GM18858 (cell line): ENCODE data around the gene KRT2.

Experiments
- ATAC-seq: cut with Tn5 transposase; IDR thresholded peaks from one replicate; pipeline ENCODE4 v1.9.1; 2021; ENCODE audit not compliant: unreplicated experiment

The KRT2 gene

DNA sequence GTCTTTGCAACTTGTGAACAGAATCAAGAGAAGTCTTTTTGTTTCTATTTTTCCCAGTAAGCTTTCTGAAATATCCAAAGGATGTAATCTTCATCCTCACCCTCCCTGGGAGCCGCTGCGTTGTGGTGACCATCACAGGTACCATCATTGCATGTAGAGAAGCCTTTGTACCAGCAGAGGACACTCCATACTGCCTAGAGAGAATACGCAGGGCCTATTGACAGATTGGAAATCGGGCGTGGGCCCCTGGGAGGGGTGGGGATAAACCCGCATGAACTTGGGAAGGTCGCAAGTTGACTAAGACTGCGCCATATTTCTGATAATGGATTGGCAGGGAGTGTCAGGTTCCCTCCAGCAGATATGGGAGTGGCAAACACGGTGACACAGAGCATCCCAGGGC is 15.5 kb upstream of the KRT2 start:
- ATAC-seq = no peak

DNA sequence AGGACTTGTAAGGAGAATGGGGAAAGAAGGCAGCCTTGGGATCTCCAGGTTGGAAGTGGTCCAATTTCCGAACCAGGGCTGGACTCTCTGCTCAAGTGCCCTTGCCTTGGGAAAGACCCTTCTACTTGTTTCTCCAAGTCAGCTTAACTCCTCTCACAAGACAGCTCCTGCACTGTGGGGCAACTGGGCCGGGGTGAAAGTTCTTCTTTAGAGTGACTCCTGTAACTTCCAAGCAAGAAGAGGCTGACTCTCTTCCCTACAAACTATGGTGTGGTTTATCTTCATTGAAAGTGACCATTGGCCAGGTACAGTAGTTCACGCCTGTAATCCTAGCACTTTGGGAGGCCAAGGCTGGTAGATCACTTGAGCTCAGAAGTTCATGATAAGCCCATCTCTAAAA is 14.5 kb upstream of the KRT2 start:
- no peak for ATAC-seq

DNA sequence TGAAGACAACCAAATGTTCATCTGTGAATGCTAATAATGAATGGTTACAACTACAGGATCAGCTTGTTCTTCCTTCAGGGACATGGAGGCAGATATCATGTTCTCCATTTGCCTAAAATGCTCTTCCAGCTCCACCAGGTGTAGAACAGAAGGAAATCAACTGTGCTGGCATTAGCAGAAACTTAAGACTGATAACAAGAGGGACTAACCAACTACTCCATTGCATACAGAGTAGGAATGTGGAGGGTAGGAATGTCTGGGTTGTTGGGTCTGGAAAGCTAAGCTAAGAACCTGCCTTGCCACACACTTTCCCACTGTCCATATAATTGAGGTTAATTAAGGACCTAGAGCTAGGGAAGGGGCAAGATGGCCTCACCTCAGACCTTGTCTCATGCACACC is 11.4 kb upstream of the KRT2 start:
- no peak for ATAC-seq

DNA sequence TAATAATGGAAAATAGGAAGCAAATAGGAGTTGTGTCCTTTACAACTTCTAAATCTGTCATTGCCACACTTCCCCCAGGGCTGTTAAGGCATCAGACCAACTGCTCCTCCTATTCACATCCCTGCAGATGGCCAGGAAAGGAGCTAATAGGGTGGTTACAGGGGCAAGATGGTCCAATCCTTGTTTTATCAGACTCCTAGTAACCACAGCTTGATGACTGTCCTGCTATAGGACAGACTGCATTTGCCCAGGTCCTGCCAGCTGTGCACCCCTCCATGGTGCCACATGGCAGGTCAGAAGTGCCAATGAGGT is 10.9 kb upstream of the KRT2 start:
- ATAC-seq = no peak

DNA sequence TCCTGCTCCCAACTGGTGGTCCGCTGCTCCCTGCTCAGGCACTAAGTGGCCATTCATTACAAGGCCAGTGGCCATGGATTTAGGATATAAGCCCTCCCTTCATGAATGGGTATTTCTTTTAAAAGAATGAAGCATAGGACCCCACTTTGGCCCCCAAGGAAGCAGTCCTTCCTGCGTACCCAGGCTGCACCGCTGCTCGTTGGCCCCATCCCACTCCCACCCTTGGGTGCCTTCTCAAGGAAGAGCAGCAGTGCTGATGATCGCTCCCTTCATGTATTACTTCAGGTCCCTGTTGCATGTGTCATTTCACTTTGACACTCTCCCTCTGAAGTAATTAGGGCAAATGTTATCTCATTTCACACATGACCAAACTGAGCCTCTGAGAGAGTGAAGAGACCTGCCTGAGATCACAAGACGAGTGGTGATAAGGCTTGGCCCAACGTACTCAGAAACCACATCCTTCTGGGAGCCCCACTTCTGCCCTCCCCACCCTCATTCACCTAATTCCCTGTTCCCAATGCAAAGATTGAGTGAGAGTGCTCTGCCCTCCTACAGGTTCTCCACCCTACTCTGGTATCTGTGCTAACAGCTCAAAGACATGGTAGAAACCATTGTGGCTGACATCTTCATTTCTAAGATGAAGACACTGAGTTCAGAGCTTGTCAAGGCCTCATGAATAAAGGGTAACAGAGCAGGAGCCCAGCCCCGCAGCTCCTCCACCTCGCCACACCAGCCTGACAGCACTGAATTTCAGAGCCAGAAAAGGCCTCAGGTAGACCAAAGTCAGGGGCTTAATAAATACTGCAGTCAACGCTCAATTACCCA is 10.3 kb upstream of the KRT2 start:
- ATAC-seq = no peak

DNA sequence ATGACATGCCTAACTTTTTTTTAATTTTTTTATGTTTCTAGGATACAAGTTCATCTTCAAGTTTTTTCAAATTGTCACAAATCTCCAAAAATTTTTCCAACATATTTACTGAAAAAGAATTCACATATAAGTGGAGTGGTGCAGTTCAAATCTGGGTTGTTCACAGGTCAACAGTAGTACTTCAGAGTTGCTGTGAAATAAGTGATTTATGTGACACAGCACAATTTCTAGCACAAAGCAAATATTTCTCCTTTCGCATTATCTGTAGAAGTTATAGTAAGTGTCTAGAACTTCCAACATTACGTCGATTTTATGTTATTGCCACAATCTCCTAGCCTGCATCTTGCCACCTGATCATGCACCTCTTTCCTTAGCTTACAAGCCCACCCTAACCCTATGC is 9.7 kb upstream of the KRT2 start:
- no peak for ATAC-seq

DNA sequence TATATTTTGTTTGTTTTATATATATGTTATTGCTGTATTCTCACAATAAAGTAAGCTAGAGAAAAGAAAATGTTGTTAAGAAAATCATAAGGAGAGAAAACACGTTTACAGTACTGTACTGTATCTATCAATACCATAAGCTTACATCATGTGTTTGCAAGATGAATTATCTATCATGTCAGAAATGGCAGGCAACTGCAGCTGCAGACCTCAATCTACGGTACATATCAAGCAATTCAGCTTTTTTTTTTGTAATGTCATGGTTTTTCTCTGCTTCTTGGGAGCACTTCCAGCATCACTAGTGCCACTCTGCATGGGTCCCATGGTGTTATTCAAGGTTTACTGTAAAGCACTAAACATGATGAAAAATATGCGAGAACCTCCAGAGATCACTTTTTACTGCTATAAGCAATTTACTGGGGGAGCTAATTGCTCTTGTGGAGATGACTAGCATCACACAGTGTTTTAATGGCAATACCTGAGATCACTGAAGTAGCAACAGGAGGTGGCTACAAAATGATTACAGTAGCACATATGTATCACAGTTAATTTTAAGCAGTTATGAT is 9.0 kb upstream of the KRT2 start:
- ATAC-seq = no peak

DNA sequence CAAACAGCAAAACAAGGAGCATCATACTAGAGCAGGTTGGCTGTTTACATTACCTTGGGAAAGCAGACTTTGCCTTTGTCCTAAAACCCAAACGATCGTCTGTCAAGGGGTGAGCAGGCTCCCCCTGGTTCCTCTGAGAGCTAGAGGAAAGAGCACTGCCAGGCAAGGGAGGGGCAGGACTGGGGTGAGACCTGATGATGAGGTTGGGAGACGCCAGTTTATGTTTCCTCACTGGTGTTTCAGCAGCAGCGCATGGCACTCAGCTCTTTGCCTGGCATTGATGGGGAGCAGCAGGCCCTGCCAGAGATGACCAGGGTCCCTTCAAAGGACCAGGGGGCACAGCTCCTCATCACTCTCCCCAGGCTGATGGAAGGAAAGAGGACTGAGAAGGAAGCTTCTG is 7.9 kb upstream of the KRT2 start:
- ATAC-seq = no peak

DNA sequence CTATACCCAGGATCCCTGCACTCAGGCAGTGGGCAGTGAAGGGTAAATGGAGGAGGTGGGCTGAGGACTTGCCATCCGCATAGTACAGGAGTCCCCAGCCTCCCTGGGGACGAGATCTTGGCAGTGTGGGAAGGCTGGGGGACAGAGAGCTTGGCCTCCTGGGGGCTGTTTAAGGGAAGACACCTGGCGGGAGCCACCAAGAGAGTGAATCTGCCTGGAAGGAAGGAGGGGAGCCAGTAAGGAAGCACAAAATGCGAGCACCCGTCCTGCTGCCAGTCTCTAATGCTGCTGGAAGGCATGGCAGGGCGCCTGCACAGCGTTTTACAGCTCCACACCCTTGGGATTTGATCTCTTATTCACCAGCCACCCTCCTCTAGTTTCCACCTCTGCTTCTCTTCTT is 7.4 kb upstream of the KRT2 start:
- no peak for ATAC-seq

DNA sequence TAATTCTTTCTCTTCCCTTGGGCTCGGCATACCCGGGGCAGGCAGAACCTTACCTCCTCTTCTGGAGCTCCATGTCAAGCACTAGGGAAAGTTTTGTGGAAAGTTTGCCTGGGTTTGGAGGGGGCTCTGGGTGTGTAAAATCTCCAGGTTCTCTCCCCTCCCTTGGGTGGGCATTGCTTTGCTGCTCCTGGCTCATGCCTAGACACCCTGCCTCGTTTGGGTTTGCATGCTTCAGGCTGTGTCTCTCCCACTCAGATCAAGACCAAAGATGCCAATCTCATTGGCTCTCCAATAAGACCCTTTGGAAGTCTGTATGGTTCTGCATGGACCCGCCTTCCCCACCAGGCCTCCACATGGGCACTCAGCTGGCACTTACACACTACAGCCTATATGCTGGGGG is 6.2 kb upstream of the KRT2 start:
- no peak for ATAC-seq

DNA sequence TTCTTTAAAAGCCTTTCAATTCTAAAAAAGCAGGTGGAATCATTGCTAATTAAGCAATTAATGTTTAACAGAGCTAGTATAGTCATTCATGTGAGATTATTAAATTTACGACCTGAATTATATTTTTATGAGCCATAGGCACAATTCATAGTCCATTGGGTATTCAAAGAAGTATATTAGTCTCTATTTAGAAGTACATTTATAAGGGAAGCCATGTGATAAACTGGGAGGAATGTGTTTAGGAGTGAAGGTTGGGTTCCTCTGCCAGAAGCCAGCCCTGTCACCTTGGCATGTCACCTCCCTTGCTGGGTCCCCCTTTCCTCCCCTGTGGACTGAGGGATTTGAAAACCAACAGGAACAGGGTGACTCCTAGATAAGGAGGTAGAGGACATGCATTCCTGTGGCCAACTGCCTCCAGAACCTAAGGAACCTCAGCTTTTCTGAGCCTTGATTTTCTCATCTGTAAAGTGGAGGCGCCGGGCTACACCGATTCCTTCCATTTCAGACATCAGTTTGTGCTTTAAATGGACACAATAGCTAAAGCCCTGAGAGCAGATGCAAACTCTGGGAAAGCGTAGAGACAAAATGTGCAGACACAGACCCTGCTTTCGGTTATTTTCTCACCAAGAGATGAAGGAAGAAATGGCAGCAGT is 5.4 kb upstream of the KRT2 start:
- no peak for ATAC-seq

DNA sequence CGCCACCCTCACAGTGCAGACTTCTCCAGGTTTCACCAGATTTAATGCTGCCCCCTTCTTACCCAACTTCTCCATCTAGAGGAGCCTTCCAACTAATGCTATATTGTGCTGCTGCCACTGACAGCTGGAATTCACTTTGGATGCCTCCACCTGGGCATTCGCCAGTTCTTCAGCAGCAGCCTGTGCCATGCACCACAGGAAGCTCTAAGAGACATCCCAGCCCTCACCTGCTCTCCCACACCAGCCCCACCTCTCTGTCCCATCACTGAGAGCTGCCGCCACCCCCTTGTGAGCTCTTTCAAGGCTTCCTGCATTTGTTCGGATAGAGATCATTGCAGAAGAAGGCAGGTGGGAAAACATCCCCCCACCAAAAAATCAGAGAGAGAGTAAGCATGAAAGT is 4.6 kb upstream of the KRT2 start:
- ATAC-seq = no peak

DNA sequence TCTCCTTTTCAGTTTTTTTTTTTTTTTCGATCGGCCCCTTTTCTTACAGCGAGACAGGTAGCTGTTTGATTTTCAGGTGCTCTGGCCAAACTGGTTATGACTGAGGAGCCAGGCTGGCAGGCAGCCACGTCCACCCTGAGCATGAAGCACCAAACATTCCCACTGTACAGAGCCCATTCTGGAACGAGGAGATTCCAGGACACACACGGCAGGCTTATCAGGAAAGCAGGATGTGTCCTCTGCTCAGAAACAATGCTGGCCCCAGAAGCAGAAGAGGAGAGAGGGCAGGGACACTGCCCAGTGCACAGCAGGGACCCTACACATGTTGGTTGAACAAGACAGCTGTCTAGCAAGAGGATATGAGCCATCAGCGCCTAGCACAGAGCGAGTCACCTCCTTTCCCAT is 3.7 kb upstream of the KRT2 start:
- no peak for ATAC-seq

DNA sequence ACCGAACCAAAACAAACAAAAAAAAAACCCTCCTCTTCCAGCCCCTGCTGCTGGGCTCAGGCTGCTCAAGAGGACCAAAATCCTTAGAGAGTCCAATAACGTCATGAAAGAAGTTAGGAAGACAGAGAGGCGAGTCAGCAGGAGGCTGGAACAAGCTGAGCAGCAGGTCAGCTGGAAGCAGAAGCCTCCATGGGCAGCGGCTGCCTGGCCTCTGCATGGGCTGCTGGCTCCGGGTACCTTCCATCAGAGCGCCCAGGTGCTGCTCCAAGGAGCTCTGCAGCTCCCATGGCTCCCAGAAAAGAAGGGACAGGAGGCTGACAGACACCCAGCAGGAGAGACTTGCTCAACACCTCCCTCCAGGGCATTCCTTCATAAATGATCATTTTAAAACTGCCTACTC is 3.2 kb upstream of the KRT2 start:
- ATAC-seq = no peak

DNA sequence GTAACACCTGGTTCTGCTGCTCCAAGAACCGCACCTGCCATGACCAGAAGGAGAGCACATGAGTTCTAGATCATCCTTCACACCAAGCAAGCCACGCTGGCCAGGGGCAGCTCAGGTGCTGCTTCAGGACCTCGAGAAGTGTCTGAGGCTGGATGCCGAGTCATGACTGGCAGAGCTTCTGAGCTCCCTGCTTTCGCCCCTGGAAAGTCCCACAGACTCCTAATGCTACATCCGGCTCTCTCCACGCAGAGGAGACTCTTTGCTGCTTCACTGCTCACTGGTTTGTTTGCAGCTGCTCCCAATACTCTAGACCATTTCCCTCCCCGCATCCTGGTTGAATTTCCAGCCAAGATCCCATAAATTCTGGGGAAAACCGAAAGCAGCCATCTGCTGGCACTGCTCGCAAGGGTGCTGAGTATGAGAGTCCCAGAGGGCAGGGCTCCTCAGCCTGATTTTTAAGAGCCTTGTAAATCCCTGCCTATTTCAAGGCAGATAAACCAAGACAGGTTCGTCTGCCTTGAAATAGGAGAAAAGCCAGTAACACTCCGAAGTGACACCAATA is 1.4 kb downstream of the KRT2 start:
- no peak for ATAC-seq

DNA sequence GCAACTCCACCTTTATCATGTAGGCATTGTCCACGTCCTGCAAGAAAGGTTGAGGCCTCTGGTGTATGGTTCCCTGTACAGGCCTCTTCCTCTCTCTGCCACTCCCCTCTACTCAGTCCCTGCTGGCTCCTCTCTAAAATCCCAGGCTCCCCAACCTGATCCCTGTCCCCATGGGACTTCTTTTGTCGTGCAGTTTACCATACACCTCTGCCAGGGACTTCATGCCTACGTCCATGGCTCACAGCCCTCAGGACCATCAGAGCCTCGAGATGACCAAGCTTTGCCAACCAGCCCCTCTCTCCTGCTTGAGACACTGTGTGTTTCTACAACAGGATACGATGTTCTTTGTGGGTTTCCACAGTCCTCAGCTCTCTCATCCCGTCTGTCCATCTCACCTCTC is 2.9 kb downstream of the KRT2 start:
- no peak for ATAC-seq

DNA sequence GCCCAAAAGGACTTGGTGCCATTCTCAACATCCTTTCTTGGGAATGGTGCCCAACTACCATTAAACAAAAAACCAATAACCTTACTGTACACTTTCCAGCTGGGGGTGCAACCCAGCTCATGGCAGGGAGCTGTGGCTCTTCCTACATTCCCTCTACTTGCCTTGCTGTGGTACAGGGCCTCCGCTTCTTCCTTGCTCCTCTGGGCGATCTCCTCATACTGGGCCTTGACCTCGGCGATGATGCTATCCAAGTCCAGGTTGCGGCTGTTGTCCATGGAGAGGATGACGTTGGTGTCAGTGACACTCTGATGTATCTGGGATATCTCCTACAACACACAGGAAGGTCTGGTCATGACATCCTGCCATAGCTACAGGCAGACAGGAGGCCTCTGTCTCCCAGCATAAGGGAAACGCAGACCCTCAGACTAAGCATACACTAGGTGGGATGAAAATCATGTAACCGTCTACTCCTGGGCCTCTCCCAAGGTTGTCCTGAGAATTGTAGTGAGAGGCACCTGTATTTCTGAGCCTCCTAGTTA is 3.9 kb downstream of the KRT2 start:
- no peak for ATAC-seq

DNA sequence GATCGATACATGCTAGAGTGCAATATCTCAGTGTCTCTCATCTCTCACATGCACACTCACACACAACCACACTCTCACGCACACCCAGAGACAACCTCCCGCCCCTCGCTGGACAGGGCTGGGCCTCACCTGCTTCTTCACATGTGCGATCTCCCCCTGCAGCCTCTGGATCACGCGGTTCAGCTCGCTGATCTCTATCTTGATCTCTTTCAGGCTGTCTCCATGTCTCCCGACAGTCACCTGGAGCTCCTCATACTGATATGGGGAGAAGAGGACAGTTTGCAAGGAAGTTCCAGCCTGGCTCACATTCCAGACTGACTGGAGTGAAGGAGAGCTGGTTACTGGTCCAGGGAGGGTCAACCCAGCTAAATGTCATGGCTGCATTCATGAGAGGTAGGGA is 4.4 kb downstream of the KRT2 start:
- no peak for ATAC-seq

DNA sequence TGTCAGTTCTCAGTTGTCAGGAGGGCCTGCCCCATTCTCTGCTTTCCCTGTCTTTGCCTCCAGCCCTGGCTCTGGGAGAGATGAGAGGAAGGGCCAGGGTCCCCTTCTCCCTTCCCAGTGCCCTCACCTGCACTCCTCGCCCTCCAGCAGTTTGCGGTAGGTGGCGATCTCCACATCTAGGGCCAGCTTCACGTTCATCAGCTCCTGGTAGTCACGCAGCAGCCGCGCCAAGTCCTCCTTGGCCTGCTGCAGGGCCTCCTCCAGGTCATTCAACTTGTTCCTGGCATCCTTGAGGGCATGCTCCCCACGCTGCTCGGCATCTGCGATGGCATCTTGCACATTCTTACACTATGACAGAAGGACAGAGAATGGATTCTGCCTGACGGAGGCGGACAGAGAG is 5.4 kb downstream of the KRT2 start:
- ATAC-seq = no peak

DNA sequence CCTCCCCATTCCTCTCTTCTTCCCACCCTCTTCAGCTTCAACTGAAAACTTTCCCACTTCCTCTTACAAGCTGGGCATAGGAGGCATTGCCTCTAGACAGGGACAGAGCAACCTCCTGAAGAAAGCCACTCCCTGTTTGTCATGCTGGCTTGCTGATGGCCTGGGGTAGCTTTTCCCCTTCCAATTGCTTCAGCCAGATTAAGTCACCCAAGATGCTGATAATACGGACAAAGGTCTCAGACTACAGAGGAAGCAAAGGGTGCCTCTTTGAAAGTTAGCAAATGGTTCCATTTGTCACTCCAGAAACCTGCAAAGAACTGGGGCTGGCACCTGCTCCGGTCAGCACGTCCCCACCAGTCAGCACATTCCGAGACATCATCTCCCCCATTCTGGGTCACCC is 6.0 kb downstream of the KRT2 start:
- no peak for ATAC-seq

DNA sequence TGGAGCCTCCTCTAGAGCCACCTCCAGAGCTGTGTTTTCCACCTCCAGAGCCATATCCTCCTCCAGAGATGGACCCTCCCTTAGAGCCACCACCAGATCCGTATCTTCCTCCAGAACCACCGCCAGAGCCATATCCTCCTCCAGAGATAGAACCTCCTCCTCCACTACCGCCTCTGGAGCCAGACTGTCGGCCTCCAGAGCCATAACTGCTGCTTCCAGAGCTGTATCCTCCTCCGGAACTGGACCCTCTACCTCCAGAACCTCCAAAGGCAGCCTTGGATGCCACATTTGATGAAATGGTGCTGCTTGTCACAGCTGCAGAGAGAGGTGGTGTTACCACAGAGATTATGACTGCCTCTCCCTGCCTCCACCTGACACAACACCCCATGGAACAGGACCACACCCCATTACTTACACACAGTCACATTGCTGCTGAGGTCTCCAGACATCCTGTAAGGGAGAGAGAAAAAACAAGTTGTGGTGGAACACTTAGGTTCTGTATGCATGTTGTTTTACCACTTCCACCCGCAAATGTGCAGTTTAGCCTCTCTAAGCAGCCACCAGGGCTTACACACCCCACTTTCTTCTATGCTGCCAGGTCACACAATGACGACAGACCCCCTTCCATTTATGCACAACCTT is 6.8 kb downstream of the KRT2 start:
- ATAC-seq = no peak

DNA sequence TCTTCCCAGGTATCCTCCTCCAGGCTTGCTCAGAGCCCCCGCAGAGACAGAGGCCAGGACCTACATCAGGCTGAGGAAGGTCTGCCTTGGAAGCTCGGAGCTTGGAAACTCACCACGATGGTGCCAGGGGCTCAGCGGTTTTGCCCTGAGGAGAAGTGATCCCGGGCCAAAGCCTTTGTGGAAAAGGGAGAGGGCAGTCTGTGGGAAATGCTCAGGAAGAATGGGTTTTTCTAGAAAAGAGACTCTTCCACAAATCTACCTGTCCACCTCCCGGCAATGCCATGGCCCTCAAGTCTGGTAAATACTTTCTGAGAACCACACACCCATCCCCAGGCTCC is 8.0 kb downstream of the KRT2 start:
- no peak for ATAC-seq
